Neural cell (in vitro differentiated cells): Measurements from ENCODE around the gene CPVL. TPM values are rescaled to one million over a fixed set of nuclear protein-coding genes. Genes with fewer than 3 reads are reported as not detected.

ENCODE experiments used
- H2AFZ ChIP-seq: fragments of 200-600, 300-800 bp; sonication (generic), shearing (Covaris generic); 2 replicates; pipeline ENCODE4 v1.6.0; 2014; ENCODE audit warnings: low read depth, mild to moderate bottlenecking, antibody characterized with exemption, low read length, moderate library complexity
- H3F3A ChIP-seq: fragments of 200-600 bp; shearing (Covaris generic); 2 replicates; pipeline ENCODE4 v1.6.1; 2016; ENCODE audit warnings: mild to moderate bottlenecking, moderate library complexity, mixed read lengths, antibody characterized with exemption, low read length; ENCODE audit not compliant: insufficient read depth, poor library complexity, severe bottlenecking
- H3K27ac ChIP-seq: fragments of 200-600, 300-800 bp; sonication (generic), shearing (Covaris generic); 2 replicates; pipeline ENCODE4 v1.5.1; 2014; ENCODE audit warnings: mild to moderate bottlenecking, low read length, moderate library complexity
- H3K27me3 ChIP-seq: fragments of 300-800, 200-600 bp; sonication (generic), shearing (Covaris generic); 2 replicates; pipeline ENCODE4 v1.6.0; 2014; ENCODE audit warnings: mild to moderate bottlenecking, low read depth, low read length, moderate library complexity; ENCODE audit not compliant: insufficient read depth
- H3K36me3 ChIP-seq: fragments of 300-800, 200-600 bp; sonication (generic), shearing (Covaris generic); 2 replicates; pipeline ENCODE4 v1.5.1; 2014; ENCODE audit warnings: mild to moderate bottlenecking, antibody characterized with exemption, low read length, moderate library complexity; ENCODE audit not compliant: insufficient read depth
- H3K4me2 ChIP-seq: fragments of 300-800, 200-600 bp; sonication (generic), shearing (Covaris generic); 2 replicates; pipeline ENCODE4 v1.6.0; 2014; ENCODE audit warnings: mild to moderate bottlenecking, low read length
- H3K4me3 ChIP-seq: fragments of 300-800, 200-600 bp; sonication (generic), shearing (Covaris generic); 2 replicates; pipeline ENCODE4 v1.5.1; 2014; ENCODE audit warnings: mild to moderate bottlenecking, low read length, moderate library complexity
- H3K79me2 ChIP-seq: fragments of 200-600 bp; shearing (Covaris generic); replicated peaks from 2 replicates; pipeline ENCODE4 v1.6.0; 2014; ENCODE audit warnings: mild to moderate bottlenecking, low read length, moderate library complexity; ENCODE audit not compliant: insufficient read depth
- H3K9ac ChIP-seq: fragments of 300-800, 200-600 bp; sonication (generic), shearing (Covaris generic); 2 replicates; pipeline ENCODE4 v1.6.1; 2016; ENCODE audit warnings: mild to moderate bottlenecking, low read length, mixed read lengths
- H3K9me2 ChIP-seq: fragments of 200-600 bp; shearing (Covaris generic); 2 replicates; pipeline ENCODE4 v1.6.1; 2016; ENCODE audit warnings: mild to moderate bottlenecking, low read length, mixed read lengths; ENCODE audit not compliant: insufficient read depth
- H3K9me3 ChIP-seq: fragments of 200-600, 300-800 bp; sonication (generic), shearing (Covaris generic); 2 replicates; pipeline ENCODE4 v1.6.1; 2016; ENCODE audit warnings: mild to moderate bottlenecking, mixed run types, low read length, moderate library complexity, mixed read lengths
- H4K20me1 ChIP-seq: fragments of 200-600 bp; shearing (Covaris generic); 2 replicates; pipeline ENCODE4 v1.6.1; 2016; ENCODE audit warnings: mild to moderate bottlenecking, mixed run types; ENCODE audit not compliant: insufficient read depth
- EZH2 ChIP-seq: fragments of 200-600, 300-800 bp; shearing (Covaris generic), sonication (generic); IDR thresholded peaks from 2 replicates; pipeline ENCODE4 v1.6.1; 2014; ENCODE audit warnings: antibody characterized with exemption, low read length, borderline replicate concordance, mild to moderate bottlenecking; ENCODE audit not compliant: insufficient read depth, poor library complexity, severe bottlenecking
- MXI1 ChIP-seq: fragments of 450-650 bp; conservative IDR thresholded peaks from 2 replicates; pipeline ENCODE4 v1.6.1; 2014; ENCODE audit warnings: antibody characterized with exemption, mild to moderate bottlenecking; ENCODE audit not compliant: poor library complexity, severe bottlenecking
- POLR2AphosphoS5 ChIP-seq: IDR thresholded peaks from 2 replicates; pipeline ENCODE4 v1.6.1; 2012
- REST ChIP-seq: IDR thresholded peaks from 2 replicates; pipeline ENCODE4 v1.6.1; 2012; ENCODE audit warnings: borderline replicate concordance
- SMC3 ChIP-seq: fragments of 450-650 bp; conservative IDR thresholded peaks from 2 replicates; pipeline ENCODE4 v1.6.1; 2014; ENCODE audit warnings: antibody characterized with exemption, mild to moderate bottlenecking, moderate library complexity; ENCODE audit not compliant: poor library complexity
- TAF1 ChIP-seq: IDR thresholded peaks from 2 replicates; pipeline ENCODE4 v1.6.1; 2012; ENCODE audit warnings: low read depth
- polyA plus RNA-seq: library from polyadenylated mRNA; depleted of rRNA; stranded (reverse); fragments of >200 nt; gene quantifications from 2 replicates; pipeline ENCODE4 v1.2.3, GENCODE V29; 2014
- TF ChIP-seq, protein P1 (sequence below): fragments of 450-650 bp; IDR thresholded peaks from 2 replicates; pipeline ENCODE4 v1.5.1; 2014; ENCODE audit warnings: antibody characterized with exemption, mild to moderate bottlenecking, moderate library complexity; ENCODE audit not compliant: poor library complexity, severe bottlenecking

The CPVL gene
- polyA plus RNA-seq, 1 donor from 2014 or later: 13.0 TPM

GRCh38 chr7:28977881-28978280, 168.5 kb downstream of the CPVL start:
- H3K36me3 ChIP-seq: no peaks in the 10 kb centered on the region
- H3K9me3 ChIP-seq: peaks cover 4% of the 10 kb centered on the region
- no peak overlapping the region for H3K27ac ChIP-seq
- H2AFZ ChIP-seq: no peak overlapping the region
- no peaks in the 10 kb centered on the region for H3K9me2 ChIP-seq
- H4K20me1 ChIP-seq: no peaks in the 10 kb centered on the region
- H3K9ac ChIP-seq: no peak overlapping the region
- TF ChIP-seq REST (no peak), MXI1 (no peak), EZH2 (no peak), POLR2AphosphoS5 (no peak)
- H3K4me2 ChIP-seq: no peak overlapping the region
- H3K4me3 ChIP-seq: no peak overlapping the region
- H3K27me3 ChIP-seq: no peaks in the 10 kb centered on the region
- H3K79me2 ChIP-seq: no peaks in the 10 kb centered on the region
- H3F3A ChIP-seq: no peaks in the 10 kb centered on the region

DNA sequence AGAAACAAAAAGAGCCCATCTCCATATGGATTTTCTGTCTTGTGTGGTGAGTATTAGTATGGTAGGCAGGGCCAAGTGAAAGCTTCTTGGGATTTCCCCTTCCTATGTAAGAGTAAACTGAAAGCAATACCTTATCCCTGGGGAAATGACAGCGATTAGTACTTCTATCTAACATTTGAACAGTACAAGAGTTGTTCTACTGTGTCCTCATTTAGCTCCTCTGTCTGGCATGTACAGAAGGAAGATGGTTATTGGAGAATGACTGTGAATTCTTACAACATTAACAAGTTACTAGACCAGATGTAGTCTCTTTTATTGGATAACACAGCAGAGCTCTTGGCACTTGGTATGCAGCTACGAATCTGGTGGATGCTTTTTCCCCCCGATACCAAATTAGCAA, 170.3 kb downstream of the CPVL start:
- H3K4me3 ChIP-seq: no peak overlapping the region
- TF ChIP-seq POLR2AphosphoS5 (no peak), TAF1 (no peak), EZH2 (no peak), SMC3 (no peak), REST (no peak)
- TF ChIP-seq, protein P1, sequence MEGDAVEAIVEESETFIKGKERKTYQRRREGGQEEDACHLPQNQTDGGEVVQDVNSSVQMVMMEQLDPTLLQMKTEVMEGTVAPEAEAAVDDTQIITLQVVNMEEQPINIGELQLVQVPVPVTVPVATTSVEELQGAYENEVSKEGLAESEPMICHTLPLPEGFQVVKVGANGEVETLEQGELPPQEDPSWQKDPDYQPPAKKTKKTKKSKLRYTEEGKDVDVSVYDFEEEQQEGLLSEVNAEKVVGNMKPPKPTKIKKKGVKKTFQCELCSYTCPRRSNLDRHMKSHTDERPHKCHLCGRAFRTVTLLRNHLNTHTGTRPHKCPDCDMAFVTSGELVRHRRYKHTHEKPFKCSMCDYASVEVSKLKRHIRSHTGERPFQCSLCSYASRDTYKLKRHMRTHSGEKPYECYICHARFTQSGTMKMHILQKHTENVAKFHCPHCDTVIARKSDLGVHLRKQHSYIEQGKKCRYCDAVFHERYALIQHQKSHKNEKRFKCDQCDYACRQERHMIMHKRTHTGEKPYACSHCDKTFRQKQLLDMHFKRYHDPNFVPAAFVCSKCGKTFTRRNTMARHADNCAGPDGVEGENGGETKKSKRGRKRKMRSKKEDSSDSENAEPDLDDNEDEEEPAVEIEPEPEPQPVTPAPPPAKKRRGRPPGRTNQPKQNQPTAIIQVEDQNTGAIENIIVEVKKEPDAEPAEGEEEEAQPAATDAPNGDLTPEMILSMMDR: no peak
- H3K27ac ChIP-seq: no peak overlapping the region
- no peak overlapping the region for H3K9ac ChIP-seq
- H3K27me3 ChIP-seq: no peaks in the 10 kb centered on the region
- H3K9me2 ChIP-seq: no peaks in the 10 kb centered on the region
- H3K4me2 ChIP-seq: no peak overlapping the region
- no peaks in the 10 kb centered on the region for H3K79me2 ChIP-seq
- H3K36me3 ChIP-seq: no peaks in the 10 kb centered on the region
- H3K9me3 ChIP-seq: peaks cover 4% of the 10 kb centered on the region
- no peak overlapping the region for H2AFZ ChIP-seq
- no peaks in the 10 kb centered on the region for H3F3A ChIP-seq
- no peaks in the 10 kb centered on the region for H4K20me1 ChIP-seq
